NCI-H2196 (cell line): ENCODE data around the gene TTLL10.

Experiments used
- DNase-seq: peaks from one replicate; lab custom pipeline; 2025; ENCODE audit not compliant: unreplicated experiment; lab: John Stamatoyannopoulos, UW

Gene TTLL10

GRCh38 chr1:1218524-1219200 is 45.0 kb downstream of the TTLL10 start:
- DNase-seq: no peak

GRCh38 chr1:1219341-1219740 is 45.7 kb downstream of the TTLL10 start:
- no peak for DNase-seq

GRCh38 chr1:1220197-1220596 is 46.5 kb downstream of the TTLL10 start:
- no peak for DNase-seq

- DNase-seq: no peak
Measured at GRCh38 chr1:1221887-1222574, 48.4 kb downstream of the TTLL10 start.

GRCh38 chr1:1222575-1223225 is 49.0 kb downstream of the TTLL10 start:
- no peak for DNase-seq

- DNase-seq: no peak
Measured at GRCh38 chr1:1223321-1223720, 49.6 kb downstream of the TTLL10 start.

GRCh38 chr1:1223891-1224290 is 50.2 kb downstream of the TTLL10 start:
- no peak for DNase-seq

GRCh38 chr1:1225238-1225845 is 51.7 kb downstream of the TTLL10 start:
- peak; percentile 68 for DNase-seq

GRCh38 chr1:1225913-1226312 is 52.2 kb downstream of the TTLL10 start:
- DNase-seq: no peak

GRCh38 chr1:1226566-1227362 is 53.1 kb downstream of the TTLL10 start:
- DNase-seq: no peak

GRCh38 chr1:1227386-1227785 is 53.7 kb downstream of the TTLL10 start:
- DNase-seq: no peak

GRCh38 chr1:1228187-1228586 is 54.5 kb downstream of the TTLL10 start:
- DNase-seq: no peak

- no peak for DNase-seq
Measured at GRCh38 chr1:1228596-1229321, 55.1 kb downstream of the TTLL10 start.

- no peak for DNase-seq
Measured at GRCh38 chr1:1229770-1230169, 56.1 kb downstream of the TTLL10 start.

GRCh38 chr1:1230656-1231399 is 57.1 kb downstream of the TTLL10 start:
- peak; percentile 26 for DNase-seq

GRCh38 chr1:1231400-1232207 is 57.9 kb downstream of the TTLL10 start, which contains the start of gene SDF4:
TSS of gene SDF4 (minus strand) at chr1:1232001. CDS start at chr1:1228772, 3,229 bp downstream.
- peak; percentile 97 for DNase-seq

GRCh38 chr1:1232208-1232795 is 58.6 kb downstream of the TTLL10 start, which contains the start of gene B3GALT6:
TSS of gene B3GALT6 (plus strand) at chr1:1232237. CDS start at chr1:1232279, 42 bp downstream.
- no peak for DNase-seq
